Keratinocyte (primary cell): ENCODE results near the gene SPIN1. TPM values are rescaled to one million over a fixed set of nuclear protein-coding genes. Genes with fewer than 3 reads are reported as not detected.

Source experiments
- DNase-seq: peaks from one replicate; pipeline ENCODE4 v3.0.0-alpha.2; 2011; ENCODE audit warnings: low read depth, missing footprints, low spot score
- FAIRE-seq: peaks from 2 replicates; lab custom pipeline; 2011; peaks lifted over from hg19 to GRCh38; lab: Jason Lieb, UNC
- H2AFZ ChIP-seq: 2 replicates; pipeline ENCODE4 v1.6.0; 2012; ENCODE audit warnings: low read length, control low read depth, inconsistent platforms; ENCODE audit not compliant: control insufficient read depth
- H3K27ac ChIP-seq: 2 replicates; pipeline ENCODE4 v1.5.1; 2011; ENCODE audit warnings: low read length; ENCODE audit not compliant: control insufficient read depth, insufficient read depth
- H3K27me3 ChIP-seq: 3 replicates; pipeline ENCODE4 v1.6.0; 2011; ENCODE audit warnings: low read length; ENCODE audit not compliant: control insufficient read depth, insufficient read depth; ENCODE audit errors: extremely low read depth
- H3K36me3 ChIP-seq, 2 experiments: 2 replicates in 1 of 2; 3 replicates in 1 of 2; pipeline ENCODE4 v1.5.1; 2011; ENCODE audit warnings: low read length in 2 of 2, mild to moderate bottlenecking in 1 of 2; ENCODE audit not compliant: control insufficient read depth in 2 of 2, insufficient read depth in 2 of 2; ENCODE audit errors: extremely low read depth in 1 of 2
- H3K4me1 ChIP-seq: 3 replicates; pipeline ENCODE4 v1.5.1; 2011; ENCODE audit warnings: low read length; ENCODE audit not compliant: control insufficient read depth, insufficient read depth; ENCODE audit errors: extremely low read depth
- H3K4me2 ChIP-seq: 3 replicates; pipeline ENCODE4 v1.6.0; 2011; ENCODE audit warnings: low read depth, low read length; ENCODE audit not compliant: control insufficient read depth, insufficient read depth; ENCODE audit errors: extremely low read depth
- H3K4me3 ChIP-seq, 3 experiments: fragments of 200-600 bp in 1 of 3; sonication (generic) in 1 of 3; 2 replicates in 2 of 3; 3 replicates in 1 of 3; pipeline ENCODE4 v1.5.1; 2011 to 2016; ENCODE audit warnings: low read length in 3 of 3, mild to moderate bottlenecking in 3 of 3, control low read depth in 2 of 3, inconsistent platforms in 1 of 3, low read depth in 1 of 3, mixed read lengths in 1 of 3, mixed run types in 1 of 3, moderate library complexity in 1 of 3; ENCODE audit not compliant: control insufficient read depth in 2 of 3, insufficient read depth in 2 of 3; ENCODE audit errors: extremely low read depth in 1 of 3
- H3K79me2 ChIP-seq: 2 replicates; pipeline ENCODE4 v1.6.0; 2012; ENCODE audit warnings: low read length; ENCODE audit not compliant: control insufficient read depth, insufficient read depth
- H3K9ac ChIP-seq: 3 replicates; pipeline ENCODE4 v1.6.0; 2011; ENCODE audit warnings: low read length; ENCODE audit not compliant: control insufficient read depth, insufficient read depth; ENCODE audit errors: extremely low read depth
- H3K9me1 ChIP-seq: 3 replicates; pipeline ENCODE4 v1.6.0; 2011; ENCODE audit warnings: low read length; ENCODE audit not compliant: control insufficient read depth, insufficient read depth; ENCODE audit errors: extremely low read depth
- H3K9me3 ChIP-seq: 2 replicates; pipeline ENCODE4 v1.5.1; 2012; ENCODE audit warnings: low read depth, low read length; ENCODE audit not compliant: control insufficient read depth
- H4K20me1 ChIP-seq: 3 replicates; pipeline ENCODE4 v1.6.0; 2011; ENCODE audit warnings: low read length; ENCODE audit not compliant: control insufficient read depth, insufficient read depth; ENCODE audit errors: extremely low read depth
- CTCF ChIP-seq, 3 experiments: IDR thresholded peaks in 1 of 3; conservative IDR thresholded peaks in 1 of 3; optimal IDR thresholded peaks in 1 of 3; 2 replicates in 2 of 3; 3 replicates in 1 of 3; pipeline versions ENCODE3 to v1.5.1; 2011; ENCODE audit warnings: low read length in 3 of 3, mild to moderate bottlenecking in 3 of 3, moderate library complexity in 2 of 3, control low read depth in 1 of 3, inconsistent platforms in 1 of 3; ENCODE audit not compliant: insufficient read depth in 2 of 3; ENCODE audit errors: extremely low read depth in 1 of 3
- EZH2 ChIP-seq: IDR thresholded peaks from one replicate; pipeline ENCODE4 v1.6.1; 2012; ENCODE audit warnings: inconsistent platforms, mild to moderate bottlenecking, low read length, moderate library complexity
- dilution Hi-C: fragments of 300-500 bp; cut with MboI; formaldehyde crosslinking; loops from one replicate; pipeline ENCODE4 v1.7.0; 2020; ENCODE audit warnings: low sequenced_read_pairs; ENCODE audit not compliant: extremely low pct_ligation_motif_present
- polyA plus RNA-seq, 5 experiments: library from polyadenylated mRNA; depleted of rRNA in 3 of 5; stranded (reverse) in 3 of 5; stranded (forward) in 1 of 5; unstranded in 1 of 5; fragments of >200 nt; gene quantifications; 1 replicate in 1 of 5; 2 replicates in 3 of 5; 3 replicates in 1 of 5; pipeline versions ENCODE4 v1.2.1 to v1.2.3, GENCODE V29; 2011 to 2012; ENCODE audit warnings: missing spikeins in 2 of 5, low read depth in 1 of 5, low replicate concordance in 1 of 5

SPIN1 gene
- polyA plus RNA-seq, 1 donor (not counting 4 experiments of a cell fraction or from before 2014, with no cell fraction given), result 68.8 TPM

DNA sequence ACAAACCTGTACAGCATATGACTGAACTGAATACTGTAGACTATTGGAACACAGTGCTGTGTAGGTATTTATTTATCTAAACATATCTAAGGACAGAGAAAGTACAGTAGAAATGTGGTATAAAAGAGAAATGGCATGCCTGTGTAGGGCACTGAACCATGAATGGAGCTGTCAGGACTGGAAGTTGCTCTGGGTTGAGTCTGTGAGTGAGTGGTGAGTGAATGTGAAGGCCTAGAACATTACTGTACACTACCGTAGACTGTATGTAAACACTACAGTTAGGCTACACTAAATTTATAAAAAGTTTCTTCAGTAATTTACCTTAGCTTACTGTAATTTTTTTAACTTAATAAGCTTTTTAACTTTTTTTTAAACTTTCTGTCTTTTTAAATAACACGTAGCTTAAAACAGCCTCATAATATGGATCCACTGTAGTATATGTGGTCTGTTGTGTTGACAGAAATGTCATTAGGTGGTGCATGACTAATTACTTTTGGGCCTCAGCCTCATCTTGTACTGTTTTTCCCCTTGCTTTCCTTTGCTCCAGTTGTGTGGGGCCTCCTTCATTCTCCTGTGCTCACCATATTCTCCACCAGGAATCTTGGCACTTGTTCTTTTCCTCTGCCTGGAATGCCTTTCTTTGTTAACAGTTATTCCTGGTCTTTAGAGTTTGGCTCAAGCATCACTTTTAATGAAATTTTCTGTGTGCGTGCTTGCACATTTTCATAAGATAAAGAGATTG lies 8.8 kb downstream of the SPIN1 start:
- peaks cover 1 to 2% of the 10 kb centered on the region in 2 experiments for H3K36me3 ChIP-seq
- H3K27me3 ChIP-seq, result no peaks in the 10 kb centered on the region
- H4K20me1 ChIP-seq, result peaks cover 10% of the 10 kb centered on the region
- no peak for FAIRE-seq
- TF ChIP-seq EZH2 (no peak), CTCF (optimal IDR thresholded peaks at IDR 0.05 in 1 of 3, IDR thresholded peaks at IDR 0.05 in 1 of 3, conservative IDR thresholded peaks at IDR 0.05 in 1 of 3; ENCODE audit: extremely low read depth in 1 of 3, insufficient read depth in 2 of 3, low read length in 3 of 3) (no peak)
- no peak overlapping the region for H3K9ac ChIP-seq
- peaks cover 95% of the 10 kb centered on the region for H3K79me2 ChIP-seq
- H2AFZ ChIP-seq, result no peak overlapping the region
- H3K4me3 ChIP-seq, result no peak overlapping the region
- DNase-seq, result no peak
- peaks cover 5% of the 10 kb centered on the region for H3K9me1 ChIP-seq
- no peaks in the 10 kb centered on the region for H3K9me3 ChIP-seq
- dilution Hi-C loops, result no loop called here
- H3K4me1 ChIP-seq, result peaks cover 27% of the 10 kb centered on the region
- no peak overlapping the region for H3K4me2 ChIP-seq
- H3K27ac ChIP-seq, result no peak overlapping the region

- Histone ChIP-seq H3K9ac (no peak overlapping the region), H2AFZ (no peak overlapping the region), H4K20me1 (peaks cover 10% of the 10 kb centered on the region), H3K9me3 (no peaks in the 10 kb centered on the region), H3K9me1 (peaks cover 5% of the 10 kb centered on the region), H3K79me2 (peaks cover 95% of the 10 kb centered on the region), H3K4me1 (peaks cover 27% of the 10 kb centered on the region), H3K36me3 (peaks cover 0 to 2% of the 10 kb centered on the region in 2 experiments), H3K4me3 (no peak overlapping the region), H3K4me2 (no peak overlapping the region), H3K27ac (no peak overlapping the region), H3K27me3 (no peaks in the 10 kb centered on the region)
- TF ChIP-seq EZH2 (no peak), CTCF (optimal IDR thresholded peaks at IDR 0.05 in 1 of 3, IDR thresholded peaks at IDR 0.05 in 1 of 3, conservative IDR thresholded peaks at IDR 0.05 in 1 of 3; ENCODE audit: extremely low read depth in 1 of 3, insufficient read depth in 2 of 3, low read length in 3 of 3) (no peak)
- DNase-seq (no peak), FAIRE-seq (no peak)
- dilution Hi-C loops, result no loop called here
Observed at GRCh38 chr9:88398016-88398415, 9.8 kb downstream of the SPIN1 start.
